ENCODE measurements around the gene OVCA2.
"Not testable (repeated sequence)": the region's sequence is repeated elsewhere in the genome, so short reads cannot be mapped to it uniquely, and the experiment has no call there.

OVCA2 gene

DNA sequence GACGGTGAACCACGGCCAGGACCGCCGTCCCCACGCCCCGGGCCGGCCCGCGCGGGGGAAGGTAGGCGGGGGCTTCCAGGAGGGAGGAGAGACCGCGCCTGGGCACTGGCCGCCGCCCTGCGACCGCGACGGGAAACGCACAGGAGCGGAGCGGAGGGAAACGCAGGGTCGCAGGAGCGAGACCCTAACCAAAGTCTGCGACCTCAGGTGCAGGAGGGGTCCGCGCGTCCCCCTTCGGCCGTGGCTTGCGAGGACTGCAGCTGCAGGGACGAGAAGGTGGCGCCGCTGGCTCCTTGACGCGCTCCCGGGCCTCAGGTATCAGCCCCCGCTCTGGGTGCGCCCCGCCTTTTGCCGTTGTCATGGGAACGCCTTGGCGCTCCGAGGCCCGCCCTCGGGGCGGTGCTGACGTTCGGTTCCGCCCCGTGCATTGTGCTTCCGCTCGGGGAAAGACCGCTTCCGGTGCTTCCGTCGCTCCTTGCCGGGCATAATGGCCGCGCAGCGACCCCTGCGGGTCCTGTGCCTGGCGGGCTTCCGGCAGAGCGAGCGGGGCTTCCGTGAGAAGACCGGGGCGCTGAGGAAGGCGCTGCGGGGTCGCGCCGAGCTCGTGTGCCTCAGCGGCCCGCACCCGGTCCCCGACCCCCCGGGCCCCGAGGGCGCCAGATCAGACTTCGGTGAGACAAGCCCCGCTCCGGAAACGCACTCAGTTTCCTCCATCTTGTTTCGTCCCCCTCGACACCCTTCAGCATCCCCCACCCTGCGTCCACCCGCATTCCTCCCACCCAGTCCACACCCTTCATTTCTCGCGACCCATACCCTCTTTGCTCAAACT is at the start of gene OVCA2:
Gene OVCA2, plus strand, starts transcription at position 462 of the 829 bp plus-strand sequence. Its CDS starts 26 bp downstream, at position 488.
- peak; percentile 90 for DNase-seq (ENCODE audit: low spot score)

GRCh38 chr17:1992541-1992940 is 49.3 kb upstream of the OVCA2 start:
- no peak for DNase-seq (ENCODE audit: low spot score)

- DNase-seq (ENCODE audit: low spot score): no peak
Observed at GRCh38 chr17:1994707-1995106, 47.1 kb upstream of the OVCA2 start.

- DNase-seq (ENCODE audit: low spot score): no peak
Observed at GRCh38 chr17:1995321-1995892, 46.4 kb upstream of the OVCA2 start.

DNA sequence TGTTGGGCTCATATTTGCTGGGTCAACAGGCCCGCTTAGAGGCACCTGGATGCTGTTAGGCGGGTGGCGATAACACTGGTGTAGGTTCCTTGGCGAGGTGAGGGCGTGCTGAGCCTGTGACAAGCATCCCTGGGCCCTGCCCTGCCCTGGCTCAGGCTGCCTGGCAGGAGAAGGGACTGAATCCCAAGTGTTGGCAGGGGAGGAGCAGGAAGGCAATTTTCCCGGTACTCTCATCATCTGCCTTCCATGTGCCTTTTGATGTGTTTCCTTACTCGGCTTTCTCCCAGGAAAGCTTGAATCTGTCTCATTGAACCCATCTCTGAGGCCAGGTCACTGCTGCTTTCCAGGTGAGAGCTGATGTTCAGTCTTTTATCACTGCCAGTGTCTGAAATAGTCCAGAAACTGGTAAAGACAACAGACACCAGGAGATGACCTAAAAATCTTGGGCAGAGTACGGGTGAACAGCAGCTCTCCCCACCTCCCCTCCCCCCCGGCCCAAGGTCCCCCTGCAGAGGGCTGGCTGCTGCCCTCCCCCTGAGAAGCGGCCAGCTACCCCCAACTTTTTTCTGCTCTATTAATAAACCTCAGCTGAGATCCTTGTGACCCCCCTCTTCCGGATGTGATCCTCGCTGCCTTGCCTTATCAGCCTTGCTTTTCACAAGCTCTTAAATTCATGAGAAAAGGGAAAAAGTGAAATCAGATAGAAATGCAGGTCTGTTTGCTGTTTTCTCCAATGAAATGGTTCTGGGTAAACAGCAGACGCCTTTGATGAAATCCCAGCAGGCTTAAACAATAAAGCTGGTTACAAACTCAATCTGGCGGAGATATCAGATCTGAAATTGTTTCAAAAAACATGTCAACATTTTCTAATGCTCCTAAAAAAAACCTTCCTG is 45.7 kb upstream of the OVCA2 start:
- DNase-seq (ENCODE audit: low spot score): no peak

DNA sequence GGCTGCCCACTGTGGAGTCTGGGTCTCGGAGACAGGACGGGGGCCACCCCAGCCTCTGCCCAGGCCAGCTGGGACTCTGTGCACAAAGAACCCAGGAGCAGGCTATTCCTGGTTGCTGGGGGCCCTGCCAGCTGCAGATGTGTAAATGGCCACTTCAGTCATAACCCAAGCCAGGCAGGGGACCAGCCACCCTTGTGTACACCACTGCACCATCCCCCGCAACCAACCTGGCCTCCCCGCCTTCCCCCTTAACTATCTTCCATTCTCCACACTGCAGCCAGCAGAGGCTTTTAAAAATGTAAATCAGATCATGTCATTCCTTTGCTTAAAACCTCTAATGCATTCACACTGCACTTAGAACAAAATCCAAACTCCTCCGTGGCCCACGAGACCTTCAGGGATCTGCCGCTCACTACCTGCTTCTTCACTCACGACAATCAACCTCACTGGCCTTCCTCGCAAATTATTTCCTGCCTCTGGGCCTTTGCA is 45.0 kb upstream of the OVCA2 start:
- DNase-seq (ENCODE audit: low spot score): no peak

DNA sequence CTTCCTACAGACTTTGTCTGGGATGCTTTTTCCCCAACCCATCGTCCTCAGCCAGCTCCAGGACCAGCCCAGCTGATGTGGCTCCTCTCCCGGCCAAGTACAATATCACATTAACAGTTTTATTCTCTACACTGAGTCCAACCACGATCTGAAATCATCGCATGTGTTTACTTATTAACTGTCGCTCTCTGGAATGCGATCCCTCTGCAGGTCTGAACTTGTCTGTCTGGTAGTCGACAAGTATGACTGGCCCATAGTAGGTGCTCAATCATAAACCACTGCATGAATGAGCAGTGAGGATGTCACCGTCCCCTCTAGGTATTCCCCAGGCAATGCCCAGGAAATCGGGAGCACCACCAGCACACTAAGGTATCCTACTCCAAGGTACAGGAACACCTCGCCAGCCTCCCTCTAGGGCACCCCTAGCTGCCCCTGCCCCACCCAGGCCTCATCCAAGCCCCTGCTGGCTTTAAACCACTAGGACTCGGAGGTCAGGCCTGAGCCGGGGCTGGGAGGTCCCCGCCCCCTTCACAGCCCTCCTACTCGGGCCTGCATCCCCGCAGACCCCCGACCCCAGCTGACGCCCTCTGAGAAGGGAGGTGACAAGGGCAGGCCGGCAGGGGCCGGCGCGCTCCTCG is 44.4 kb upstream of the OVCA2 start:
- no peak for DNase-seq (ENCODE audit: low spot score)

DNA sequence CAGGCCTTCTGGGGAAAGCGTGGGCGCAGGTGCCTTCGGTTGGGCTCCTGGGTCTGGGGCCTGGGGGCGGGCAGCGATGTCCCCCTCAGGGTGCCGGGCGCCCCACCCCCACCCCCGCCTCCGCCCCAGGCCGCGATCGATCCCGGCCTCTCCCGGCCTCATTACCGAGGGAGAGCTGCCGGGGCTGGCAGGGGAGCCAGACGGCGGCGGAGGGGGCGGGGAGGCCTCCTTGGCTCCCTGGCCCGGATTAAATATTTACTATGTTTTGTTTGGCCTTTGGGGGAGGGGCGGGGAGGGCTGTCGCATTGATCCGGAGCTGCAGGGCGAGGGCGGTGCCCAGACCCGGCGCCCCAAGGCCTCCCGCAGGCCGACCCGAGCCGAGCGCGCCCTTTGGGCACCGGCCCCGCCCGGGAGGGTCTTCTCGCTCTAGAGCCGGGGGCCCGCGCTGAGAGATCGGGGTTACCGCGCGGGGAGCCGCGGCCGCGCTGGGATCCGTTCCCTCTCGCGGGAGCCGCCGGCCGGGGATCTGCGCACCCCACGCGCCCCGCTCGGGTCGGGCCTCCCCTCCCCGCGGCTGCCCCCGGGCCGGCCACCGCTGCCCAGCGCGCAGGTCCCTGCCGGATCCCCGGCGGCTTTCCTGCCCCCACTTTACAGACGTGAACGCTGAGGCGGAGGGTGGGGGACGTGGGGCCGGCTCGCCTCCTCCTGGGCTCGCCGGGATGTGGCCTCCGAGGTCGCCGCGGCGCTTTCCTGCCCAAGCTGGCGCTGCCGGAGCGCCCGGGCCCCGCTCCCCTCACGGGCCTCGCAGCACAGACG is 43.7 kb upstream of the OVCA2 start:
- DNase-seq (ENCODE audit: low spot score): peak; percentile 78

- DNase-seq (ENCODE audit: low spot score): peak; percentile 57
Observed at GRCh38 chr17:1999557-2000251, 42.1 kb upstream of the OVCA2 start.

DNA sequence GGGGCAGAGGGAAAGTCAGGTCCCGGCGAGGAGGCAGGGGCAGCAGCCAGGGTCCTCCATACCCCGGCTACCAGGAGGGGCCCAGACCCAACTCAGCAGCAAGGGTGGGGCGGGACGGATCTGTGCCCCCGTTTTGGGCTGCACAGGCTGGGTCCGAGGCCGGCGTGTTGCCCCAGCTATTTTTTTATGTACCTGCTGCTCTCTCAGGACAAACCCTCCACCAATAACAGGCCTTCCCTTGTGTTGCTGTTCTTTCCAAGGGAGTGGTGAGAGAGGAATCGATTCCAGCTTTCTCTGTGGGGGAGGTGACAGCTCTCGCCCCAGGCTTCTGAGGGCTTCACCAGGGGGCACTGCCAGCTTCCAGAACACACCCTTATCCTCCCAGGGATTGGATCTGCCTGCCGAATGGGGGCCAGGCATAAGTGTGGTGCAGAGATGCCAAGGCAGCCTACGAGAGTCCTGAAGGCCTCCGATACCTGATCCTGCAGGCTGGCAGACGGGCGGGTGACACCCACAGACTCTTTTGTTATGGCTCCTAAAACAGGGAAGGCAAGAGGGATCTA is 39.0 kb upstream of the OVCA2 start:
- DNase-seq (ENCODE audit: low spot score): no peak

GRCh38 chr17:2003525-2003924 is 38.3 kb upstream of the OVCA2 start:
- no peak for DNase-seq (ENCODE audit: low spot score)

- DNase-seq (ENCODE audit: low spot score): no peak
Observed at GRCh38 chr17:2004435-2004952, 37.3 kb upstream of the OVCA2 start.

- DNase-seq (ENCODE audit: low spot score): no peak
Observed at GRCh38 chr17:2008332-2009126, 33.3 kb upstream of the OVCA2 start.

DNA sequence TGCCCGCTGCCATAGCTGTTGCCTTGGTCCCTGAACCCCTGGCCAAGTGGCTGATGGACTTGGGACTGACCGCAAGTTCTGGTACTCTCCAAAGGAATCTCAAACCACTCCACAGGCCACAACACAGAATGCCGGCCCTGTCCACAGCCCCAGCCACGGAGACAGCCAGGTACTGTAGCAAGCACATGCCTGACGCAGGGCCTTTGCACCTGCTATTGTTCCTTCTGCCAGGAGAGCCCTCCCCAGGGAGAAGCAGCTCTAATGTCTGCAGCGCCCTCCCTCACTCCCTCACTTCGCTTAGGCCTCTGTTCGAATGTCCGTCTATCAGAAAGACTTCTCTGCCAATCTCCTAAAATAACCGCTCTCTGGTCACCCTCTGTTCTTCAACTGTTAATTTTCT is 32.1 kb upstream of the OVCA2 start:
- DNase-seq (ENCODE audit: low spot score): no peak

DNA sequence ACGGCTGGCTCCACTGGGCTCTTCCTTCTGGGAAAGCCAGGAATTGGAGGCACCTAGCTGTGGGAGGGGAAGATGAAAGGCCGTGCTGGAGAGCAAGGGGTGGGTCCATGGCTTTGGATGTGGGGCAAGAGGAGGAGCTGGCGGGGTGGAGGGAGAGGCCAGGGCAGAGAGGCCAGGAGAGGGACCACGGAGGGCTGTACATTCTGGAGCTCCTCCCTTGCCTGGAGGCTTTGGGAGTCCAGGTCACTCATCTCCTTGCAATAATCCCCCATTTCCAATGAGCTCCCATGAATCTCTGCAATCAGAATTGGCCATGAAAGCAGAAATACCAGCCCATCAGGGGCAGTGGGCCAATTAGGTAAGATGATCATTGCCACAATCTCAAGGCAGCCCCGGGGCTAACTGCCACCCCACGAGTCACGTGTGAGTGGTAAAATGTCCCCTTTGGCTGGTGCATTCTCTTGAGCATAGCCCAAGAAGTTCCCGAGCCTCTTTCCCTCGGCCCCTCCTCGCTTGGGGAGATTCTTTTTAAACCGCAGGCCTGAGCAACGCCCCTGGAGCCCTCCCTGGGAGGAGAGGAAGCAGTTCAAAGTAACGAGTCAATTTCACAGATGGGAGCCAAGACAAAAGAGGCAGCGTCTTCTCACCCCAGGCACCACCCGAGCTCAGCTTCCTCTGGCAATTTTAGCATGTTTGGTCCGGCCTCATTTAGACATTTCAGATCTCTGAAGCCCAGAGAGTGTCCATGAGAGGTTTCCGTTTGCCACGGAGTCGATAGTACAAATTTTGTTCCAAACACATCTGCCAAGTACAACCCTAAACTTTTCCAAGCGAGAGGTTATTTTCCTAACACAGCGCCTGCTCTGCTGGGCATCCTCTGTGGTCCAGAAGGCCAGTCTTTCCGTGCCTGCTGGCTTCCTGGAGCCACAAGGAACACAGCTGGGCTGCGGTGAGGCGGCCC is 30.1 kb upstream of the OVCA2 start:
- DNase-seq (ENCODE audit: low spot score): no peak

- no peak for DNase-seq (ENCODE audit: low spot score)
Observed at GRCh38 chr17:2012499-2012898, 29.3 kb upstream of the OVCA2 start.

DNA sequence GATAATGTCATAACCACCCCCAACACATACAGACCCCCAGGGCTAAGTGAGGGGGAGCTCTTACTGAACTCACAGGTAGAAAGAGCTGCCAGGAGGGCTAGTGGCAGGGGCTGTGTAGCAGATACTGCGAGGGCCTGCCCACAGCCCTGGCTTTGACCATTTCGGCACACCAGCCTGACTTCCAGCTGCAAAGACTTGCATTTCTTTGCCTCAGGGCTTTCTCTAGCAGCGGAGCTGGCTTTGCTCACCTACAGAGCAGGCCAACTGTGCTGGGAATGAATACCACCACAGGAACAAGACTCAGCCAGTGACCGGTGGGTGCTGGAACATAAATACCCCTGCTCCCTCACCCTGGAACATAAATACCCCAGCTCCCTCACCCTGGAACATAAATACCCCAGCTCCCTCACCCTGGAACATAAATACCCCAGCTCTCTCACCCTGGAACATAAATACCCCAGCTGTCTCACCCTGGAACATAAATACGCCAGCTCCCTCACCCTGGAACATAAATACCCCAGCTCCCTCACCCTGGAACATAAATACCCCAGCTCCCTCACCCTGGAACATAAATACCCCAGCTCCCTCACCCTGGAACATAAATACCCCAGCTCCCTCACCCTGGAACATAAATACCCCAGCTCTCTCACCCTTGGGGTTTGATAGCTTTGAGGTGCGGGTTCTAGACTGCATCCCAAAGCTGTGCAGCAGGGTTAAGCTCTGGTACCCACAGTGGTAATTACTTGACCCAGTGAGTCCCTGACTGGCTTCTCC is 28.4 kb upstream of the OVCA2 start:
- not testable (repeated sequence) for DNase-seq (ENCODE audit: low spot score)

Data from D341Med (cell line).